NCI-H146 treated with DMSO at 0.1 percent for 48 hours (cell line): Measurements from ENCODE around the gene NATD1.

ENCODE experiments used
- DNase-seq: peaks from one replicate; lab custom pipeline; 2025; ENCODE audit not compliant: unreplicated experiment; lab: John Stamatoyannopoulos, UW

NATD1 gene

GRCh38 chr17:21218101-21218500 lies 35.1 kb downstream of the NATD1 start:
- DNase-seq, result no peak

- no peak for DNase-seq
Observed at GRCh38 chr17:21217346-21217745, 35.9 kb downstream of the NATD1 start.

- DNase-seq, result no peak
Observed at GRCh38 chr17:21215935-21216334, 37.3 kb downstream of the NATD1 start.

- DNase-seq, result peak; percentile 54
Observed at GRCh38 chr17:21214777-21215541, 38.3 kb downstream of the NATD1 start.

GRCh38 chr17:21214015-21214776 lies 39.0 kb downstream of the NATD1 start, which contains the start of gene TMEM11:
Gene TMEM11 (minus strand): TSS chr17:21214161. CDS start chr17:21214152, 9 bp downstream.
- peak; percentile 88 for DNase-seq

GRCh38 chr17:21213638-21214014 lies 39.6 kb downstream of the NATD1 start:
- peak; percentile 45 for DNase-seq

- no peak for DNase-seq
Observed at GRCh38 chr17:21212826-21213637, 40.2 kb downstream of the NATD1 start.

- DNase-seq, result no peak
Observed at GRCh38 chr17:21211825-21212479, 41.3 kb downstream of the NATD1 start.

- no peak for DNase-seq
Observed at GRCh38 chr17:21210411-21211076, 42.7 kb downstream of the NATD1 start.

GRCh38 chr17:21209511-21210175 lies 43.6 kb downstream of the NATD1 start:
- no peak for DNase-seq

- DNase-seq, result no peak
Observed at GRCh38 chr17:21208352-21208751, 44.9 kb downstream of the NATD1 start.

- DNase-seq, result no peak
Observed at GRCh38 chr17:21204935-21205334, 48.3 kb downstream of the NATD1 start.

GRCh38 chr17:21202512-21202911 lies 50.7 kb downstream of the NATD1 start:
- no peak for DNase-seq

- no peak for DNase-seq
Observed at GRCh38 chr17:21201874-21202273, 51.3 kb downstream of the NATD1 start.

- DNase-seq, result no peak
Observed at GRCh38 chr17:21201298-21201595, 52.0 kb downstream of the NATD1 start.

- no peak for DNase-seq
Observed at GRCh38 chr17:21200590-21201297, 52.5 kb downstream of the NATD1 start.

GRCh38 chr17:21199856-21200255 lies 53.4 kb downstream of the NATD1 start:
- no peak for DNase-seq

- no peak for DNase-seq
Observed at GRCh38 chr17:21199311-21199710, 53.9 kb downstream of the NATD1 start.

- no peak for DNase-seq
Observed at GRCh38 chr17:21198411-21198810, 54.8 kb downstream of the NATD1 start.
